ENCODE data around the gene TCF4.

The TCF4 gene

GRCh38 chr18:55376387-55376786 is 211.6 kb downstream of the TCF4 start:
- TF ChIP-seq, protein P1, sequence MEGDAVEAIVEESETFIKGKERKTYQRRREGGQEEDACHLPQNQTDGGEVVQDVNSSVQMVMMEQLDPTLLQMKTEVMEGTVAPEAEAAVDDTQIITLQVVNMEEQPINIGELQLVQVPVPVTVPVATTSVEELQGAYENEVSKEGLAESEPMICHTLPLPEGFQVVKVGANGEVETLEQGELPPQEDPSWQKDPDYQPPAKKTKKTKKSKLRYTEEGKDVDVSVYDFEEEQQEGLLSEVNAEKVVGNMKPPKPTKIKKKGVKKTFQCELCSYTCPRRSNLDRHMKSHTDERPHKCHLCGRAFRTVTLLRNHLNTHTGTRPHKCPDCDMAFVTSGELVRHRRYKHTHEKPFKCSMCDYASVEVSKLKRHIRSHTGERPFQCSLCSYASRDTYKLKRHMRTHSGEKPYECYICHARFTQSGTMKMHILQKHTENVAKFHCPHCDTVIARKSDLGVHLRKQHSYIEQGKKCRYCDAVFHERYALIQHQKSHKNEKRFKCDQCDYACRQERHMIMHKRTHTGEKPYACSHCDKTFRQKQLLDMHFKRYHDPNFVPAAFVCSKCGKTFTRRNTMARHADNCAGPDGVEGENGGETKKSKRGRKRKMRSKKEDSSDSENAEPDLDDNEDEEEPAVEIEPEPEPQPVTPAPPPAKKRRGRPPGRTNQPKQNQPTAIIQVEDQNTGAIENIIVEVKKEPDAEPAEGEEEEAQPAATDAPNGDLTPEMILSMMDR (conservative IDR thresholded peaks at IDR 0.05; ENCODE audit: low read depth, low read length), result no peak
- H3K4me3 ChIP-seq (ENCODE audit: low read length), result no peak overlapping the region
- no peak for DNase-seq (ENCODE audit: low read depth)

GRCh38 chr18:55375930-55376329 is 212.1 kb downstream of the TCF4 start:
- no peak for DNase-seq (ENCODE audit: low read depth)
- H3K4me3 ChIP-seq (ENCODE audit: low read length), result no peak overlapping the region
- TF ChIP-seq, protein P1 (conservative IDR thresholded peaks at IDR 0.05; ENCODE audit: low read depth, low read length), result no peak

- no peak overlapping the region for H3K4me3 ChIP-seq (ENCODE audit: low read length)
- TF ChIP-seq, protein P1 (conservative IDR thresholded peaks at IDR 0.05; ENCODE audit: low read depth, low read length), result no peak
- DNase-seq (ENCODE audit: low read depth), result no peak
These were observed 213.3 kb downstream of the TCF4 start for GRCh38 chr18:55374741-55375140.

GRCh38 chr18:55372209-55372608 is 215.8 kb downstream of the TCF4 start:
- no peak overlapping the region for H3K4me3 ChIP-seq (ENCODE audit: low read length)
- DNase-seq (ENCODE audit: low read depth), result no peak
- TF ChIP-seq, protein P1 (conservative IDR thresholded peaks at IDR 0.05; ENCODE audit: low read depth, low read length), result no peak

DNA sequence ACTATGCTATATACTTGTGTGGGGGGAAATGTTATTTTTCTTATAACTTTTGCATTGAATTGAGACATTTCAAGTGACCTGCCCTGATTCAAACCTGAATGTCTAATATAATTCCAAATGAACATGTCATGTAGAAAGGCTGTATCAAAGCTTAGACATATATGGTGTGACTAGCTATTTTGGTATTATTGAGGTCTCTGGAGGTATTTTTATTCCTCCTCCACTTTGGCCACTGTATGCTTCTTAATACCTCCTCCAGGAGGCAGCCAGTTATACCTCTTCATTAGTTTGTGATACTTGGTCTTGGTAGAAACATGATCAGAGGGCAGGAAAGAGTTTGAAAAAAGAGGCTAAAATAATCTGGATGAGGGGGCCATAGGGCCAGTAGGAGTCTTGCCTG is 217.1 kb downstream of the TCF4 start:
- H3K4me3 ChIP-seq (ENCODE audit: low read length), result no peak overlapping the region
- TF ChIP-seq, protein P1 (conservative IDR thresholded peaks at IDR 0.05; ENCODE audit: low read depth, low read length), result no peak
- no peak for DNase-seq (ENCODE audit: low read depth)

DNA sequence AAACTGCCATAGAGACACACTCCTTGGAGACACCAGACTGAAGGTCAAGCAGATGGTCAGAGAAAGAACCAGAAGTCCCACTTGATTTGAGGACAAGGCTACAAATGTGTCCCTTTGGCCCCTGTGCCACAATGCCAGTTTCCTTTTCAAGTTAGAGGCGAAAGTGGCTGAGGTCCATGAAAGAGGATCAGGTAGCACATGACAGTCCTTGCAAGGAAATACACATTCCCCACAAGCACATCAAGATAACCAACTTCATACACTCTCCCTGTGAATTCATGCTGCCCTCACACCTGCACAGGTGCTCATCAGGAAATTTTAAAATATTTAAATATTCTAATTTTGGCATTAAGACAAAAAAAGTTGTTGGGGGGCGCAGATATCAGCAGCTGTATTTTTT is 218.6 kb downstream of the TCF4 start:
- H3K4me3 ChIP-seq (ENCODE audit: low read length), result no peak overlapping the region
- DNase-seq (ENCODE audit: low read depth), result no peak
- TF ChIP-seq, protein P1 (conservative IDR thresholded peaks at IDR 0.05; ENCODE audit: low read depth, low read length), result no peak

DNA sequence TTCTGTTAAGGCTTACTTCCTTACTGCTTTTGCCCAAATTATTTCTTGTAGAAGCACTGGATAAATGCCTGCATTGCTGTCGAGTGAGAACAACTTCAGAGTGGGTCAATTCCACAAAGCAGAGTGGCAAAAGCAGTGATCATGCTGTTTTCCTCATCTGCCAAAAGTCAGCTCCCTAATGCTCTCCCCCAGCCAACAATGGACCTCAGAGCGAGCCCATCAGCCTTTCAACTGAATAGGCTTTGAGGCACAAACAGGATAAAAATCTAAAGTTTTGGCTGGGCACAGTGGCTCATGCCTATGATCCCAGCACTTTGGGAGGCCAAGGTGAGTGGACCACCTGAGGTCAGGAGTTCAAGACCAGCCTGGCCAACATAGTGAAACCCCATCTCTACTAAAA is 222.7 kb downstream of the TCF4 start:
- TF ChIP-seq, protein P1 (conservative IDR thresholded peaks at IDR 0.05; ENCODE audit: low read depth, low read length), result no peak
- DNase-seq (ENCODE audit: low read depth), result no peak
- no peak overlapping the region for H3K4me3 ChIP-seq (ENCODE audit: low read length)
